ENCODE measurements around the gene SSTR3. TPM values are rescaled to one million over a fixed set of nuclear protein-coding genes. Genes with fewer than 3 reads are reported as not detected.
A peak's percentile ranks its signal among the peaks of the same experiment; 100 is the strongest.

SSTR3 gene
- total and polyA plus RNA-seq, 10 of the 15 experiments (the other 5 are each of a cell fraction or from before 2014, with no cell fraction given) = 0.03 to 4.5 (median 2.4) TPM

- TF ChIP-seq, protein P1, sequence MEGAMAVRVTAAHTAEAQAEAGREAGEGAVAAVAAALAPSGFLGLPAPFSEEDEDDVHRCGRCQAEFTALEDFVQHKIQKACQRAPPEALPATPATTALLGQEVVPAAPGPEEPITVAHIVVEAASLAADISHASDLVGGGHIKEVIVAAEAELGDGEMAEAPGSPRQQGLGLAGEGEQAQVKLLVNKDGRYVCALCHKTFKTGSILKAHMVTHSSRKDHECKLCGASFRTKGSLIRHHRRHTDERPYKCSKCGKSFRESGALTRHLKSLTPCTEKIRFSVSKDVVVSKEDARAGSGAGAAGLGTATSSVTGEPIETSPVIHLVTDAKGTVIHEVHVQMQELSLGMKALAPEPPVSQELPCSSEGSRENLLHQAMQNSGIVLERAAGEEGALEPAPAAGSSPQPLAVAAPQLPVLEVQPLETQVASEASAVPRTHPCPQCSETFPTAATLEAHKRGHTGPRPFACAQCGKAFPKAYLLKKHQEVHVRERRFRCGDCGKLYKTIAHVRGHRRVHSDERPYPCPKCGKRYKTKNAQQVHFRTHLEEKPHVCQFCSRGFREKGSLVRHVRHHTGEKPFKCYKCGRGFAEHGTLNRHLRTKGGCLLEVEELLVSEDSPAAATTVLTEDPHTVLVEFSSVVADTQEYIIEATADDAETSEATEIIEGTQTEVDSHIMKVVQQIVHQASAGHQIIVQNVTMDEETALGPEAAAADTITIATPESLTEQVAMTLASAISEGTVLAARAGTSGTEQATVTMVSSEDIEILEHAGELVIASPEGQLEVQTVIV (IDR thresholded peaks at IDR 0.05; ENCODE audit: borderline replicate concordance, partially characterized antibody) = no peak
Observed at GRCh38 chr22:37177755-37178154, 34.5 kb downstream of the SSTR3 start (continued).

- H3K79me2 ChIP-seq (ENCODE audit: control insufficient read depth, insufficient read depth, low read length) = no peaks in the 10 kb centered on the region
- 0 out of 2 replicates have a peak, but pooled peaks have one; percentile 12 for TF ChIP-seq ATF7 (IDR thresholded peaks at IDR 0.05; ENCODE audit: low read depth)
- TF ChIP-seq BMI1 (IDR thresholded peaks at IDR 0.05; ENCODE audit: borderline replicate concordance) = no peak
- H2AFZ ChIP-seq (ENCODE audit: control insufficient read depth, low read depth, low read length) = no peak overlapping the region
- intact Hi-C loops (cut with micrococcal nuclease; ENCODE audit: unreplicated experiment) = no loop called here
- no peak overlapping the region for H3K4me3 ChIP-seq
- no peaks in the 10 kb centered on the region for H4K20me1 ChIP-seq (ENCODE audit: control insufficient read depth, insufficient read depth)
- no peak for FAIRE-seq
- WGBS (ENCODE audit: insufficient coverage, insufficient replicate concordance, low lambda C conversion rate, missing lambda C conversion rate) = 9% methylated on average over 5 of the region's 5 CpGs
- POLR2A ChIA-PET = interaction anchor here (1.0 to 1.8 kb wide), 2 partner anchors 10 kb away, joined by 3 to 4 read pairs; partner anchors contain the start of gene C1QTNF6
- no peak for DNase-seq (ENCODE audit: low read depth, low spot score)
- CTCF ChIA-PET = interaction anchor here (0.9 to 1.2 kb wide), 3 partner anchors 10 to 14 kb away, joined by 3 to 4 read pairs (median 3); no protein-coding TSS in a partner anchor
- no peak overlapping the region for H3K4me2 ChIP-seq (ENCODE audit: control insufficient read depth, insufficient read depth)
- H3K4me1 ChIP-seq (ENCODE audit: control insufficient read depth, insufficient read depth, low read length) = peaks cover 4% of the 10 kb centered on the region; the same call in 1 of the 2 replicates
- ATAC-seq = no peak
- no peak overlapping the region for H3K27ac ChIP-seq (ENCODE audit: control insufficient read depth, insufficient read depth)
- H3K9ac ChIP-seq (ENCODE audit: control insufficient read depth, insufficient read depth, low read length) = no peak overlapping the region
- H3K27me3 ChIP-seq (replicated peaks in 1 of 2; ENCODE audit: control insufficient read depth in 2 of 2, insufficient read depth in 2 of 2, low read length in 1 of 2) = no peaks in the 10 kb centered on the region; a peak in 2 of 4 replicates
- H3K9me3 ChIP-seq (replicated peaks; ENCODE audit: control insufficient read depth, insufficient read depth, low read length) = peaks cover 4% of the 10 kb centered on the region; the same call in 2 of the 3 replicates
- no peaks in the 10 kb centered on the region for H3K36me3 ChIP-seq (ENCODE audit: control insufficient read depth in 2 of 2, insufficient read depth in 2 of 2, low read length in 1 of 2)
- BruUV-seq (replicated peaks) = no TSS peak
- in situ Hi-C loops (cut with MboI) = no loop called here
- RAD21 ChIA-PET (ENCODE audit: unreplicated experiment) = interaction anchor here (1.4 to 1.9 kb wide), 2 partner anchors 10 to 72 kb away, joined by 3 to 4 read pairs; no protein-coding TSS in a partner anchor
- SMC1A ChIA-PET (ENCODE audit: uncharacterized antibody, unreplicated experiment) = interaction anchor here (1.0 kb wide), 1 partner anchor 32 kb away, joined by 4 read pairs; no protein-coding TSS in a partner anchor
Observed at GRCh38 chr22:37177221-37177620, 35.1 kb downstream of the SSTR3 start.

Measured in GM12878 (cell line).